AG10803 (cell line): ENCODE results near the gene ALPK3.

Source experiments
- DNase-seq: peaks from one replicate; pipeline ENCODE4 v3.0.0; 2010; ENCODE audit warnings: low read depth
- H3K4me3 ChIP-seq: 2 replicates; pipeline ENCODE4 v1.5.1; 2011; ENCODE audit warnings: mild to moderate bottlenecking, low read length, control low read depth
- TF ChIP-seq, protein P1 (sequence below): conservative IDR thresholded peaks from 2 replicates; pipeline ENCODE4 v1.5.1; 2011; ENCODE audit warnings: mild to moderate bottlenecking, low read length, control low read depth, inconsistent platforms

The ALPK3 gene

DNA sequence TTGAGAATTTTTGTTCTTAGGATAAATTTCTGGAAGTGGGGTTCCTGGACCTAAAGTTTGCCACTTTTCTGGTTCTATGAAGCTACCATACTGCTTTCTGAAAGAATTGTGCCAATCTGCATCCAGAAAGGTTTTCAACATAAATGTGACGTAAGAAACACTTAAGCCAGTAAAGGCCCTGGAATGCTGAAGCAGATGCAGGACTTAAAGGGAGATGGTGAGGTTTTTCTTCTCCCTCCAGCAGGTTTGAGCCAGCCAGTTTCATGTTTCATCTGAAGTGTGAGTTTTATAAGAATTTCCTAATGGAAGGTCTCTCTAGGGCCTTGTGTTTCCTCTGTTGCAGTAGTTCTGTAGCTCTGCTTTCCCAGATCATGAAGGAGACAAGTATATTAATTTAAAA, 35.7 kb upstream of the ALPK3 start:
- no peak overlapping the region for H3K4me3 ChIP-seq
- peak; percentile 64 for DNase-seq
- TF ChIP-seq, protein P1, sequence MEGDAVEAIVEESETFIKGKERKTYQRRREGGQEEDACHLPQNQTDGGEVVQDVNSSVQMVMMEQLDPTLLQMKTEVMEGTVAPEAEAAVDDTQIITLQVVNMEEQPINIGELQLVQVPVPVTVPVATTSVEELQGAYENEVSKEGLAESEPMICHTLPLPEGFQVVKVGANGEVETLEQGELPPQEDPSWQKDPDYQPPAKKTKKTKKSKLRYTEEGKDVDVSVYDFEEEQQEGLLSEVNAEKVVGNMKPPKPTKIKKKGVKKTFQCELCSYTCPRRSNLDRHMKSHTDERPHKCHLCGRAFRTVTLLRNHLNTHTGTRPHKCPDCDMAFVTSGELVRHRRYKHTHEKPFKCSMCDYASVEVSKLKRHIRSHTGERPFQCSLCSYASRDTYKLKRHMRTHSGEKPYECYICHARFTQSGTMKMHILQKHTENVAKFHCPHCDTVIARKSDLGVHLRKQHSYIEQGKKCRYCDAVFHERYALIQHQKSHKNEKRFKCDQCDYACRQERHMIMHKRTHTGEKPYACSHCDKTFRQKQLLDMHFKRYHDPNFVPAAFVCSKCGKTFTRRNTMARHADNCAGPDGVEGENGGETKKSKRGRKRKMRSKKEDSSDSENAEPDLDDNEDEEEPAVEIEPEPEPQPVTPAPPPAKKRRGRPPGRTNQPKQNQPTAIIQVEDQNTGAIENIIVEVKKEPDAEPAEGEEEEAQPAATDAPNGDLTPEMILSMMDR = no peak

DNA sequence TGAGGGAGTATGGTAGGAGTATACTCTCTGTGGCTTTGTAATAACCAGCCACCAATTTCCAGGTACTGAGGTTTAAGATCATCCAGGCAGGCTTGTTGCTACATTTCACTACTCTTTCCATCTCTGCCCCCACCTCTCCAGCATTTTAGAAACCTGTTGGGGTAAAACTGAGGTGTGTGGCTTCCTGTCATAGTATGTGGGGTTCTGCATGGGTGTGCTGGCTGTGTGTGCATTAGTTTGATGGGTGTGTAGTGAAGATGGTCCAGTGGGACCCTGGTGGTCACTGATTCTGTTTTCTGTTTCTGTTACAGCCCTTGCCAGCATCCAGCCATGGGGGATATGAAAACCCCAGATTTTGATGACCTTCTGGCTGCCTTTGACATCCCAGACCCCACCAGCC, 34.8 kb upstream of the ALPK3 start:
- DNase-seq = no peak
- no peak overlapping the region for H3K4me3 ChIP-seq
- TF ChIP-seq, protein P1 = no peak

DNA sequence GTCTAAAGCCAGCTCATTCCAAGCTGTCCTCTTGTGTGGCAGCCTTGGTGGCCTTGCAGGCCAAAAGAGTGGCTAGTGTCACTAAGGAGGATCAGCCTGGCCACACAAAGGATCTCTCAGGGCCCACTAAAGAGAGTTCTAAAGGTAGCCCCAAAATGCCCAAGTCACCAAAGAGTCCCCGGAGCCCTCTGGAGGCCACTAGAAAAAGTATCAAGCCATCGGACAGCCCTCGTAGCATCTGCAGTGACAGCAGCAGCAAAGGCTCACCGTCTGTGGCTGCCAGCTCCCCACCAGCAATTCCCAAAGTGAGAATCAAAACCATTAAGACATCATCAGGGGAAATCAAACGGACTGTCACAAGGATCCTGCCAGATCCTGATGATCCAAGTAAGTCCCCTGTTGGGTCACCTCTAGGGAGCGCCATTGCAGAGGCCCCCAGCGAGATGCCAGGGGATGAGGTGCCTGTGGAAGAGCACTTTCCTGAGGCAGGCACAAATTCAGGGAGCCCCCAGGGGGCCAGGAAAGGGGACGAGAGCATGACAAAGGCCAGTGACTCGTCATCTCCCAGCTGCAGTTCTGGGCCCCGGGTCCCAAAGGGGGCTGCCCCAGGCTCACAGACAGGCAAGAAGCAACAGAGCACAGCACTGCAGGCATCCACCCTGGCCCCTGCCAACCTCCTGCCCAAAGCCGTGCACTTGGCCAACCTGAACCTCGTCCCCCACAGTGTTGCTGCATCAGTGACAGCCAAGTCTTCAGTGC, 33.5 kb upstream of the ALPK3 start:
- DNase-seq = no peak
- no peak overlapping the region for H3K4me3 ChIP-seq
- TF ChIP-seq, protein P1 = no peak

DNA sequence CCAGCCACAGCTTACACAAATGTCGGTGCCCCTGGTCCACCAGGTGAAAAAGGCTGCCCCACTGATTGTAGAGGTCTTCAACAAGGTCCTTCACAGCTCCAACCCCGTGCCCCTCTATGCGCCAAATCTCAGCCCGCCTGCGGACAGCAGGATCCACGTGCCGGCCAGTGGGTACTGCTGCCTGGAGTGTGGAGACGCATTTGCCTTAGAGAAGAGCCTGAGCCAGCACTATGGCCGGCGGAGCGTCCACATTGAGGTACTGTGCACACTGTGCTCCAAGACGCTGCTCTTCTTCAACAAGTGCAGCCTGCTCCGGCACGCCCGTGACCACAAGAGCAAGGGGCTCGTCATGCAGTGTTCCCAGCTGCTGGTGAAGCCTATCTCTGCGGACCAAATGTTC, 32.9 kb upstream of the ALPK3 start:
- TF ChIP-seq, protein P1 = no peak
- no peak for DNase-seq
- no peak overlapping the region for H3K4me3 ChIP-seq

DNA sequence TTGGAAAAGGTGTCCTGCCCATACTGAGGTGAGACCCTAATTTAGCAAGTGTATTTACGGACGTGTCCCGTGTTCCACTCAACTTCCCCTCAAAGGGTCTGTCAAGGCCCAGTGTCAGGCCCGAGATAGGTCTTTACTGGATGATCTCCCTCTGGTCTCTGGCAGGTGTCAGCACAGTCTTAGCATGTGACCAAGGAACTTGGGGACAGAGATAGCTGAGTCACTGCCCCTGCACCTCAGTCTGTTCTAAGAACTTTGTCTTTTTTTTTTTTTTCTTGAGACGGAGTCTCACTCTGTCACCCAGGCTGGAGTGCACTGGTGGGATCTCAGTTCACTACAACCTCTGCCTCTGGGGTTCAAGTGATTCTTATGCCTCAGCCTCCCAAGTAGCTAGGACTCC, 32.1 kb upstream of the ALPK3 start:
- TF ChIP-seq, protein P1 = no peak
- DNase-seq = no peak
- H3K4me3 ChIP-seq = no peak overlapping the region

DNA sequence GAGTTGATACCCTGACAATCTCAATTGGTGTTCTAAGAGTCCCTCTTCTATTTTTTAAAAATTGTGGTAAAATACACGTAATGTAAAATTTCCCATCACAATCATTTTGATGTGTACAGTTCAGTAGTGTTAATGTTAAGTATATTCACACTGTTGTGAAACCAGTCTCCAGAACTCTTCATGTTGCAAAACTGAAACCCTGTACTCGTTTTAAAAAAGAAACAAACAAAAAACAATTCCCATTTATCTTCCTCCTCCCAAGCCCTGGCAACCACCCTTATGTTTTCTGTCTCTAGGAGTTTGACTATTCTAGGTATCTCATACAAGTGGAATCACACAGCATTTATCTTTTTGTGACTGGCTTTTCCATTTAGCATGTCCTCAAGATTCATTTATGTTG, 28.7 kb upstream of the ALPK3 start:
- no peak for DNase-seq
- TF ChIP-seq, protein P1 = no peak
- no peak overlapping the region for H3K4me3 ChIP-seq

DNA sequence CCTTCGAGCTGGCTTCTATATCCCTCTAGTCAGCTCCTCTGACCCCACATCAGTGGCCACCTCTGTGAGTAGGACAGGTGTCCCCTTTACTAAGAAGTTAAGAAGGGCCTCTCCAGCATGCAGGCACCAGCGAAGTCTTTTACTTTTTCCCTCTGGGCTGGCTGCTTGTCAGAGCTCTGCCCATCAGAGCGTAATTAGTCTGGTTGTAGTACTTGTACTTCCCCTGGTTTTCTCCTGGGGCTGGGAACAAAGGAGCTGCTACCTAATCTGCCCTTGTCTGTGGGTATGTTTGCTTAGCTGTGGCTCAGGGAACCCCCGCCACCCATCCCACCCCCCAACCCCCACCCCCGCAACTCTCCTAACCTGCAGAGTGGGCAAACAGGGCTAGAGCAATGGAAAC, 27.4 kb upstream of the ALPK3 start:
- DNase-seq = no peak
- no peak overlapping the region for H3K4me3 ChIP-seq
- TF ChIP-seq, protein P1 = no peak
